PFSK-1 (cell line): ENCODE measurements around the gene GDF7.
A peak's percentile ranks its signal among the peaks of the same experiment; 100 is the strongest.

Experiments used
- FOXP2 ChIP-seq: optimal IDR thresholded peaks from 2 replicates; pipeline ENCODE3; 2011; ENCODE audit warnings: borderline replicate concordance, control low read depth, inconsistent platforms; ENCODE audit not compliant: insufficient read depth; ENCODE audit errors: extremely low read length, extremely low read depth
- POLR2AphosphoS5 ChIP-seq: IDR thresholded peaks from 2 replicates; pipeline ENCODE4 v1.6.1; 2012; ENCODE audit warnings: low read depth, mild to moderate bottlenecking, control low read depth, low read length, moderate library complexity
- REST ChIP-seq, 2 experiments: IDR thresholded peaks; 2 replicates each; pipeline versions ENCODE4 v1.6.1 to v1.8.0; 2011 to 2012; ENCODE audit warnings: low read depth in 2 of 2, low read length in 2 of 2, control low read depth in 1 of 2, inconsistent platforms in 1 of 2, mild to moderate bottlenecking in 1 of 2, moderate library complexity in 1 of 2; ENCODE audit not compliant: insufficient read depth in 1 of 2
- SIN3A ChIP-seq: IDR thresholded peaks from 2 replicates; pipeline ENCODE4 v1.6.1; 2012; ENCODE audit warnings: mild to moderate bottlenecking, low read length, moderate library complexity, borderline replicate concordance; ENCODE audit not compliant: insufficient read depth
- TAF1 ChIP-seq: IDR thresholded peaks from 2 replicates; pipeline ENCODE4 v1.6.1; 2012; ENCODE audit warnings: low read length, control low read depth, borderline replicate concordance; ENCODE audit not compliant: insufficient read depth

The GDF7 gene

GRCh38 chr2:20649976-20650375 lies 17.0 kb upstream of the GDF7 start:
- no peak for TF ChIP-seq POLR2AphosphoS5
- no peak for TF ChIP-seq TAF1
- TF ChIP-seq SIN3A = no peak
- TF ChIP-seq REST (IDR thresholded peaks at IDR 0.05; ENCODE audit: insufficient read depth in 1 of 2, low read depth in 2 of 2, low read length in 2 of 2) = no peak
- TF ChIP-seq FOXP2 = no peak

- TF ChIP-seq FOXP2 = no peak
- TF ChIP-seq SIN3A = no peak
- TF ChIP-seq REST (IDR thresholded peaks at IDR 0.05; ENCODE audit: insufficient read depth in 1 of 2, low read depth in 2 of 2, low read length in 2 of 2) = no peak
- TF ChIP-seq POLR2AphosphoS5 = no peak
- TF ChIP-seq TAF1 = no peak
Observed at GRCh38 chr2:20650393-20650876, 16.5 kb upstream of the GDF7 start.

- peak; percentile 65 for TF ChIP-seq POLR2AphosphoS5
- TF ChIP-seq FOXP2 = peak; percentile 99
- no peak for TF ChIP-seq REST (IDR thresholded peaks at IDR 0.05; ENCODE audit: insufficient read depth in 1 of 2, low read depth in 2 of 2, low read length in 2 of 2)
- TF ChIP-seq TAF1 = no peak
- no peak; the same call in 1 of the 2 replicates for TF ChIP-seq SIN3A
Observed at GRCh38 chr2:20650877-20651730, 15.8 kb upstream of the GDF7 start, which contains the start of gene HS1BP3. HS1BP3 (minus strand) TSS chr2:20651098; CDS start chr2:20651063, 35 bp downstream.

GRCh38 chr2:20651731-20652099 lies 15.2 kb upstream of the GDF7 start:
- TF ChIP-seq REST (IDR thresholded peaks at IDR 0.05; ENCODE audit: insufficient read depth in 1 of 2, low read depth in 2 of 2, low read length in 2 of 2) (no peak), FOXP2 (no peak), POLR2AphosphoS5 (no peak), SIN3A (no peak), TAF1 (no peak)
